ENCODE data around the gene WDFY2.

DNA sequence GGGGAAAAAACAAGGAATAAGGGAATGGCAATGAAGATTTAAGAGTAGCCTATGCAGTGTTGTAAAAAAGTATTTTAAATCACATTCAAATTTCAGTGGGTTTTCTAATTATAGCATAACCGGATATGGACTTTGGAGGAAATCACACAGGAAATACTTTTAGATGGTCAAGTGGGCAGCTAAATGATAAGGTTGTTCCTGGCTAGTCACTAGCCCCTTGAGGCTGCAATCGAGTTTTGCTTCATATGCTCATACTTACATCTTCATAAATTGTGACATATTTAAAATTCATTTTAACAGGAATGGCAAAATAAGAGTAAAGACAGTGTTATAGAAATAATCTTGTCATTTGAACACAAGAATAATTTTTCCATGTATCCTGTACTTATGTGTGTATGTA lies 88.9 kb downstream of the WDFY2 start:
- no peak for TF ChIP-seq CTCF (IDR thresholded peaks at IDR 0.05; ENCODE audit: borderline replicate concordance, extremely low read depth, low read length, poor library complexity, severe bottlenecking)
- no peak for TF ChIP-seq EZH2 (IDR thresholded peaks at IDR 0.05; ENCODE audit: borderline replicate concordance, low read depth, low read length, severe bottlenecking)
